K562 (cell line): ENCODE measurements around the gene LAT. TPM values are rescaled to one million over a fixed set of nuclear protein-coding genes. Genes with fewer than 3 reads are reported as not detected.
"Not testable (repeated sequence)": the region's sequence is repeated elsewhere in the genome, so short reads cannot be mapped to it uniquely, and the experiment has no call there.

Experiments
- ATAC-seq: fragments of 200-7000 bp; cut with Tn5 transposase; 3 replicates; pipeline ENCODE4 v1.9.1; 2020; ENCODE audit warnings: moderate library complexity
- BruUV-seq: library from RNA; stranded (reverse); fragments of 400-500 nt; replicated peaks from 2 replicates; lab custom pipeline; 2021; lab: Mats Ljungman, UMichigan
- CTCF ChIA-PET: fragments of 300-600 bp; formaldehyde crosslinking; extraction: SDS; loops from one replicate; lab custom pipeline; 2021; ENCODE audit warnings: low intra/inter-chr PET ratio; lab: Yijun Ruan, JAX
- POLR2A ChIA-PET: fragments of 300-600, 350-650 bp; sonication (Branson Sonifier 250); formaldehyde crosslinking; extraction: SDS; loops from one replicate; lab custom pipeline; 2021; ENCODE audit warnings: antibody characterized with exemption, inconsistent platforms; lab: Yijun Ruan, JAX
- DNase-seq, 4 experiments: peaks; one replicate each; pipeline versions ENCODE4 v3.0.0 to v3.0.0-alpha.2; 2011 to 2018; ENCODE audit warnings: low spot score in 3 of 4, mixed read lengths in 3 of 4; ENCODE audit errors: extremely low read depth in 1 of 4
- FAIRE-seq: peaks from 2 replicates; lab custom pipeline; 2011; peaks lifted over from hg19 to GRCh38; lab: Jason Lieb, UNC
- H2AFZ ChIP-seq: 2 replicates; pipeline ENCODE4 v1.6.0; 2011; ENCODE audit warnings: low read depth, low read length, control low read depth, inconsistent platforms
- H3K27ac ChIP-seq: fragments of 200-600 bp; 3 replicates; pipeline ENCODE4 v1.8.0; 2011; ENCODE audit warnings: low read depth, mild to moderate bottlenecking, control low read depth, inconsistent platforms, low read length, moderate library complexity, mixed read lengths; ENCODE audit errors: extremely low read depth
- H3K27me3 ChIP-seq, 2 experiments: fragments of 300-600 bp in 1 of 2; 2 replicates in 1 of 2; 3 replicates in 1 of 2; pipeline versions ENCODE4 v1.6.0 to v1.8.0; 2011; ENCODE audit warnings: inconsistent platforms in 2 of 2, low read length in 2 of 2, mild to moderate bottlenecking in 1 of 2, mixed read lengths in 1 of 2, moderate library complexity in 1 of 2; ENCODE audit not compliant: control insufficient read depth in 2 of 2, insufficient read depth in 2 of 2
- H3K36me3 ChIP-seq: fragments of 300-600 bp; 3 replicates; pipeline ENCODE4 v1.8.0; 2011; ENCODE audit warnings: mild to moderate bottlenecking, low read length, inconsistent platforms; ENCODE audit not compliant: control insufficient read depth, insufficient read depth
- H3K4me1 ChIP-seq, 2 experiments: fragments of 200-600 bp in 1 of 2; replicated peaks in 1 of 2; 2 replicates in 1 of 2; 3 replicates in 1 of 2; pipeline versions ENCODE4 v1.5.1 to v1.8.0; 2011; ENCODE audit warnings: inconsistent platforms in 2 of 2, low read length in 2 of 2, mild to moderate bottlenecking in 1 of 2, mixed read lengths in 1 of 2, moderate library complexity in 1 of 2; ENCODE audit not compliant: control insufficient read depth in 2 of 2, insufficient read depth in 2 of 2
- H3K4me2 ChIP-seq: 2 replicates; pipeline ENCODE4 v1.6.1; 2011; ENCODE audit warnings: low read length, control low read depth, inconsistent platforms, mixed read lengths; ENCODE audit not compliant: insufficient read depth
- H3K4me3 ChIP-seq: fragments of 200-600 bp; sonication (generic), shearing (Covaris generic); 2 replicates; pipeline ENCODE4 v1.5.1; 2016; ENCODE audit warnings: control low read depth, inconsistent platforms
- H3K79me2 ChIP-seq: fragments of 200-600 bp; 3 replicates; pipeline ENCODE4 v1.8.0; 2011; ENCODE audit warnings: low read length, inconsistent platforms; ENCODE audit not compliant: control insufficient read depth, insufficient read depth
- H3K9ac ChIP-seq, 2 experiments: 2 replicates each; pipeline versions ENCODE4 v1.6.0 to v1.6.1; 2011; ENCODE audit warnings: low read depth in 2 of 2, low read length in 2 of 2, control low read depth in 1 of 2, inconsistent platforms in 1 of 2, mild to moderate bottlenecking in 1 of 2, mixed read lengths in 1 of 2; ENCODE audit not compliant: insufficient read depth in 1 of 2
- H3K9me1 ChIP-seq: one replicate; pipeline ENCODE4 v1.6.0; 2011; ENCODE audit warnings: inconsistent platforms, mild to moderate bottlenecking, low read length, moderate library complexity; ENCODE audit not compliant: control insufficient read depth, insufficient read depth
- H3K9me3 ChIP-seq: replicated peaks from 2 replicates; pipeline ENCODE4 v1.5.1; 2011; ENCODE audit warnings: low read depth, low read length, inconsistent platforms; ENCODE audit not compliant: control insufficient read depth, insufficient read depth
- H4K20me1 ChIP-seq: replicated peaks from 2 replicates; pipeline ENCODE4 v1.6.1; 2011; ENCODE audit warnings: low read length, inconsistent platforms, mixed read lengths; ENCODE audit not compliant: control insufficient read depth, insufficient read depth
- E2F3 ChIP-seq: fragments of 250-450 bp; sonication (Bioruptor Pico); IDR thresholded peaks from 2 replicates; pipeline ENCODE4 v1.4.0; 2020; ENCODE audit warnings: mild to moderate bottlenecking
- MAZ ChIP-seq, 2 experiments: fragments of 450-650 bp in 1 of 2; sonication (generic) in 1 of 2; formaldehyde crosslinking; IDR thresholded peaks in 1 of 2; conservative IDR thresholded peaks in 1 of 2; 2 replicates each; pipeline versions ENCODE4 v1.4.0 to v1.5.0; 2020; ENCODE audit warnings: mild to moderate bottlenecking in 1 of 2, missing genetic modification reagents in 1 of 2
- PCBP1 ChIP-seq: fragments of 200-400 bp; formaldehyde crosslinking; IDR thresholded peaks from 2 replicates; pipeline ENCODE4 v1.6.1; 2018; ENCODE audit warnings: mild to moderate bottlenecking, low read depth, low read length; ENCODE audit not compliant: poor library complexity, severe bottlenecking
- RAD21 ChIP-seq, 2 experiments: fragments of 250-450 bp in 1 of 2; fragments of 450-650 bp in 1 of 2; sonication (Bioruptor Pico) in 1 of 2; formaldehyde crosslinking in 1 of 2; IDR thresholded peaks in 1 of 2; conservative IDR thresholded peaks in 1 of 2; 2 replicates each; pipeline versions ENCODE4 v1.4.0 to v1.8.0; 2020 to 2022; ENCODE audit warnings: mild to moderate bottlenecking in 2 of 2, moderate library complexity in 1 of 2
- RB1 ChIP-seq: fragments of 450-650 bp; IDR thresholded peaks from 2 replicates; pipeline ENCODE4 v1.6.1; 2017; ENCODE audit warnings: low read depth, mild to moderate bottlenecking
- STAG1 ChIP-seq: sonication (generic); formaldehyde crosslinking; IDR thresholded peaks from 2 replicates; pipeline ENCODE4 v1.5.0; 2020; ENCODE audit warnings: missing genetic modification reagents, borderline replicate concordance
- XRCC5 ChIP-seq: fragments of 200-400 bp; formaldehyde crosslinking; IDR thresholded peaks from 2 replicates; pipeline ENCODE4 v1.6.1; 2017; ENCODE audit warnings: low read depth, mild to moderate bottlenecking, low read length
- ZNF121 ChIP-seq: sonication (generic); formaldehyde crosslinking; conservative IDR thresholded peaks from 2 replicates; pipeline ENCODE4 v1.8.0; 2022; ENCODE audit warnings: missing genetic modification reagents
- ZNF431 ChIP-seq: sonication (generic); formaldehyde crosslinking; IDR thresholded peaks from 2 replicates; pipeline ENCODE4 v1.8.0; 2022; ENCODE audit warnings: mild to moderate bottlenecking, missing genetic modification reagents
- WGBS: fragments of 100-300 bp; shearing (Covaris generic); methylation state at CpG from one replicate; pipeline ENCODE4 v1.1.6; 2016; ENCODE audit warnings: low coverage, mixed read lengths; ENCODE audit not compliant: insufficient coverage; ENCODE audit errors: missing lambda C conversion rate; 5-methylcytosine and 5-hydroxymethylcytosine counted together
- in situ Hi-C: fragments of 300-500 bp; cut with MboI; formaldehyde crosslinking; loops from 4 replicates; pipeline ENCODE4 v1.15.0; 2018; ENCODE audit warnings: inconsistent platforms, mixed read lengths
- intact Hi-C: fragments of 100-400 bp; cut with micrococcal nuclease; formaldehyde crosslinking; loops from 2 replicates; pipeline ENCODE4 v1.14.2; 2022
- polyA plus RNA-seq, 8 experiments: library from polyadenylated mRNA; depleted of rRNA in 4 of 8; stranded (reverse) in 5 of 8; unstranded in 3 of 8; fragments of >200 nt; fragmentation: Nextera tagmentation in 2 of 8; fragmentation: Illumina TruSeq in 1 of 8; extraction: Ambion mirVana in 2 of 8; extraction: Trizol in 1 of 8; gene quantifications; 2 replicates each; pipeline versions ENCODE4 v1.2.1 to v1.2.3, GENCODE V29; 2011 to 2014; ENCODE audit warnings: inconsistent platforms in 1 of 8, missing spikeins in 1 of 8
- total RNA-seq, 7 experiments: library from RNA; depleted of rRNA in 6 of 7; stranded (reverse); fragments of >200 nt in 6 of 7; fragmentation: Illumina TruSeq in 2 of 7; extraction: Trizol in 2 of 7; gene quantifications; 2 replicates each; pipeline versions ENCODE4 v1.2.1 to v1.2.3, GENCODE V29; 2011 to 2021; ENCODE audit warnings: low replicate concordance in 1 of 7
- TF ChIP-seq, protein P1 (sequence below), 3 experiments: IDR thresholded peaks in 2 of 3; conservative IDR thresholded peaks in 1 of 3; 2 replicates each; pipeline ENCODE4 v1.5.1; 2011 to 2012; ENCODE audit warnings: low read length in 3 of 3, mild to moderate bottlenecking in 3 of 3, control low read depth in 2 of 3, improper control_type of control experiment in 1 of 3, inconsistent platforms in 1 of 3, low read depth in 1 of 3, mixed read lengths in 1 of 3, moderate library complexity in 1 of 3; ENCODE audit not compliant: insufficient read depth in 2 of 3
- TF ChIP-seq, protein P2 (sequence below): sonication (generic); IDR thresholded peaks from 2 replicates; pipeline ENCODE4 v1.6.1; 2016

LAT gene
- total and polyA plus RNA-seq, 9 of the 15 experiments (the other 6 are each of a cell fraction or from before 2014, with no cell fraction given): 0.40 to 4.2 (median 1.3) TPM

DNA sequence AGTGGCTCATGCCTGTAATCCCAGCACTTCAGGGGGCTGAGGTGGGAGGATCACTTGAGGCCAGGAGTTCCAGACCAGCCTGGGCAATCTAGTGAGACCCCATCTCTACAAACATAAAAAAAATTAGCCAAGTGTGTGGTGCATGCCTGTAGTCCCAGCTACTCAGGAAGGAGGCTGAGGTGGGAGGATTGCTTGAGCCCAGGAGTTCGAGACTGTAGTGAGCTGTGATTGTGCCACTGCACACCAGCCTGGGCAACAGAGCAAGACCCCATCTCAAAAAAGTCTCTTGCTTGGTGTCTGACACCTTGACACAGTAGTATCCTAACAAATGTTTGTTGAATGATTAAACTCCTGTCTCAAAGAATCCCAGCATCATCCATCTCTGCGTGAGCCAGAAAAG is 15.2 kb upstream of the LAT start:
- H3K4me1 ChIP-seq, H3K9me3 ChIP-seq, FAIRE-seq, H4K20me1 ChIP-seq, H3K4me2 ChIP-seq, intact Hi-C loops, ATAC-seq, H3K27ac ChIP-seq, H3K79me2 ChIP-seq, H3K9me1 ChIP-seq, H3K4me3 ChIP-seq, DNase-seq, H3K36me3 ChIP-seq, H2AFZ ChIP-seq, CTCF ChIA-PET, BruUV-seq, H3K9ac ChIP-seq, H3K27me3 ChIP-seq: not testable (repeated sequence)
- in situ Hi-C loops: loop anchor here (10.0 to 25.0 kb wide), 2 partner anchors 295 to 307 kb away; no protein-coding TSS in a partner anchor
- POLR2A ChIA-PET: interaction anchor here (1.2 kb wide), 1 partner anchor 12 kb away, joined by 3 read pairs; no protein-coding TSS in a partner anchor
- WGBS: 45% methylated on average over 2 of the region's 2 CpGs
- TF ChIP-seq ZNF121 (CRISPR knock-in tag): peak; percentile 76

DNA sequence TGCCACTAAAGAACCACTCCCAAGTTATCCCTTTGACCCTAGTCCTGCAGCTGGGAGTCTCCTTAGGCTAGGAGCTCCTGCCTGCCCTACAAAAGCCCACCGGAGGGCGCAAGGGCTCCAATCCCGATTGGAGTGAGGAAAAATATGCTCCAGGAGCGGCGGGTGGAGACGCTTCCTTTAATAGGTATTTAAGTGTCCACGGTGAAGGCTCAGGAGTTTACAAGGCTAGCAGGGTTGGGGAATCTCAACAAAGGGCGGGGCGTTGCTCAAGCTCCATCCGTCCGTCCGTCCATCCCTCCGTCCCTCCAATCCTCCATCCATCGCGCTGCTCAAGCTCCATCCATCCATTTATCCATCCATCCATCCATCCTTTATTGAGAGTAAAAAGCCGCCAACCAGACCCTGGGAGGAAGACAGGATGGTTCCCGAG is 10.8 kb upstream of the LAT start:
- BruUV-seq: TSS peak; percentile 95
- peaks cover 9% of the 10 kb centered on the region; the same call in 2 of the 3 replicates for H3K79me2 ChIP-seq
- TF ChIP-seq E2F3 (CRISPR knock-in tag) (no peak), STAG1 (peak; percentile 68; the same call in 1 of the 2 replicates), XRCC5 (0 out of 2 replicates have a peak, but pooled peaks have one; percentile 1), ZNF431 (CRISPR knock-in tag) (peak; percentile 75; the same call in 1 of the 2 replicates), RB1 (peak; percentile 60; the same call in 1 of the 2 replicates), RAD21 (CRISPR knock-in tag; conservative IDR thresholded peaks at IDR 0.05 in 1 of 2, IDR thresholded peaks at IDR 0.05 in 1 of 2) (peak; percentile 57 to 78), MAZ (CRISPR knock-in tag; conservative IDR thresholded peaks at IDR 0.05 in 1 of 2, IDR thresholded peaks at IDR 0.05 in 1 of 2) (peak in 1 of 2 experiments; percentile 37; a peak in 1 of 4 replicates), PCBP1 (no peak)
- TF ChIP-seq, protein P1, sequence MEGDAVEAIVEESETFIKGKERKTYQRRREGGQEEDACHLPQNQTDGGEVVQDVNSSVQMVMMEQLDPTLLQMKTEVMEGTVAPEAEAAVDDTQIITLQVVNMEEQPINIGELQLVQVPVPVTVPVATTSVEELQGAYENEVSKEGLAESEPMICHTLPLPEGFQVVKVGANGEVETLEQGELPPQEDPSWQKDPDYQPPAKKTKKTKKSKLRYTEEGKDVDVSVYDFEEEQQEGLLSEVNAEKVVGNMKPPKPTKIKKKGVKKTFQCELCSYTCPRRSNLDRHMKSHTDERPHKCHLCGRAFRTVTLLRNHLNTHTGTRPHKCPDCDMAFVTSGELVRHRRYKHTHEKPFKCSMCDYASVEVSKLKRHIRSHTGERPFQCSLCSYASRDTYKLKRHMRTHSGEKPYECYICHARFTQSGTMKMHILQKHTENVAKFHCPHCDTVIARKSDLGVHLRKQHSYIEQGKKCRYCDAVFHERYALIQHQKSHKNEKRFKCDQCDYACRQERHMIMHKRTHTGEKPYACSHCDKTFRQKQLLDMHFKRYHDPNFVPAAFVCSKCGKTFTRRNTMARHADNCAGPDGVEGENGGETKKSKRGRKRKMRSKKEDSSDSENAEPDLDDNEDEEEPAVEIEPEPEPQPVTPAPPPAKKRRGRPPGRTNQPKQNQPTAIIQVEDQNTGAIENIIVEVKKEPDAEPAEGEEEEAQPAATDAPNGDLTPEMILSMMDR (IDR thresholded peaks at IDR 0.05 in 2 of 3, conservative IDR thresholded peaks at IDR 0.05 in 1 of 3; ENCODE audit: insufficient read depth in 2 of 3, low read depth in 1 of 3, low read length in 3 of 3): peak; percentile 72 to 82 (median 76)
- TF ChIP-seq, protein P2, sequence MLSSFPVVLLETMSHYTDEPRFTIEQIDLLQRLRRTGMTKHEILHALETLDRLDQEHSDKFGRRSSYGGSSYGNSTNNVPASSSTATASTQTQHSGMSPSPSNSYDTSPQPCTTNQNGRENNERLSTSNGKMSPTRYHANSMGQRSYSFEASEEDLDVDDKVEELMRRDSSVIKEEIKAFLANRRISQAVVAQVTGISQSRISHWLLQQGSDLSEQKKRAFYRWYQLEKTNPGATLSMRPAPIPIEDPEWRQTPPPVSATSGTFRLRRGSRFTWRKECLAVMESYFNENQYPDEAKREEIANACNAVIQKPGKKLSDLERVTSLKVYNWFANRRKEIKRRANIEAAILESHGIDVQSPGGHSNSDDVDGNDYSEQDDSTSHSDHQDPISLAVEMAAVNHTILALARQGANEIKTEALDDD: no peak

More for the DNA sequence above, 10.8 kb upstream of the LAT start:
- ChIA-PET CTCF (interaction anchor here (1.3 kb wide), 1 partner anchor 1047 kb away, joined by 5 read pairs; no protein-coding TSS in a partner anchor), POLR2A (interaction anchor here (0.5 to 1.4 kb wide), 4 partner anchors 13 to 111 kb away, joined by 3 to 5 read pairs (median 3); no protein-coding TSS in a partner anchor)
- WGBS: 1% methylated on average over 17 of the region's 17 CpGs
- no peaks in the 10 kb centered on the region for H4K20me1 ChIP-seq
- H2AFZ ChIP-seq: peak overlapping the region; percentile 95
- FAIRE-seq: peak; percentile 67
- peaks cover 17% of the 10 kb centered on the region; the same call in 2 of the 3 replicates for H3K36me3 ChIP-seq
- H3K27ac ChIP-seq: peak overlapping the region; percentile 63; the same call in 2 of the 3 replicates
- no peaks in the 10 kb centered on the region for H3K27me3 ChIP-seq
- H3K9ac ChIP-seq: peak overlapping the region; percentile 77 to 97; a peak in 3 of 4 replicates
- H3K4me2 ChIP-seq: peak overlapping the region; percentile 99
- peak; percentile 54 to 72 (median 71) for DNase-seq
- in situ Hi-C loops (loop anchor here (10.0 to 25.0 kb wide), 2 partner anchors 291 to 312 kb away; no protein-coding TSS in a partner anchor), intact Hi-C loops (no loop called here)
- H3K9me3 ChIP-seq: no peaks in the 10 kb centered on the region
- peaks cover 11 to 25% of the 10 kb centered on the region in 2 experiments; a peak in 3 of 5 replicates for H3K4me1 ChIP-seq
- H3K4me3 ChIP-seq: peak overlapping the region; percentile 94
- H3K9me1 ChIP-seq: peaks cover 4% of the 10 kb centered on the region
- peak; percentile 67 for ATAC-seq
